PC-3 (cell line): ENCODE data around the gene EPHB1. TPM values are rescaled to one million over a fixed set of nuclear protein-coding genes. Genes with fewer than 3 reads are reported as not detected.

ENCODE experiments used
- ATAC-seq: fragments of 200-7000 bp; cut with Tn5 transposase; 2 replicates; pipeline ENCODE4 v1.9.1; 2020; ENCODE audit warnings: mild to moderate bottlenecking, moderate library complexity
- BruUV-seq: library from RNA; stranded (reverse); fragments of 400-500 nt; replicated peaks from 2 replicates; lab custom pipeline; 2021; lab: Mats Ljungman, UMichigan
- CTCF ChIA-PET: fragments of 300-600 bp; sonication (Branson Sonifier 250); formaldehyde crosslinking; loops from one replicate; lab custom pipeline; 2022; ENCODE audit warnings: antibody characterized with exemption; lab: Charles Lee
- POLR2A ChIA-PET: fragments of 300-600 bp; sonication (Branson Sonifier 250); formaldehyde crosslinking; loops from one replicate; lab custom pipeline; 2022; ENCODE audit warnings: antibody characterized with exemption; ENCODE audit not compliant: unreplicated experiment; lab: Charles Lee
- DNase-seq: peaks from one replicate; pipeline ENCODE4 v3.0.0-alpha.2; 2015
- H2AFZ ChIP-seq: fragments of 300-600 bp; sonication (generic); 2 replicates; pipeline ENCODE4 v1.6.0; 2016; ENCODE audit warnings: antibody characterized with exemption, low read length
- H3F3A ChIP-seq: fragments of 300-600 bp; sonication (generic); one replicate; pipeline ENCODE4 v1.6.0; 2017; ENCODE audit warnings: antibody characterized with exemption, low read length, control low read depth, mild to moderate bottlenecking; ENCODE audit not compliant: unreplicated experiment
- H3K27ac ChIP-seq: fragments of 300-600 bp; sonication (generic); 2 replicates; pipeline ENCODE4 v1.5.1; 2016; ENCODE audit warnings: mild to moderate bottlenecking, low read length
- H3K27me3 ChIP-seq: fragments of 300-600 bp; sonication (generic); 2 replicates; pipeline ENCODE4 v1.6.1; 2016; ENCODE audit warnings: low read length, mixed read lengths
- H3K36me3 ChIP-seq: fragments of 300-600 bp; sonication (generic); 2 replicates; pipeline ENCODE4 v1.6.1; 2016; ENCODE audit warnings: low read depth, mixed run types, low read length, mixed read lengths
- H3K4me1 ChIP-seq: fragments of 300-600 bp; sonication (generic); 2 replicates; pipeline ENCODE4 v1.5.1; 2016; ENCODE audit warnings: low read length; ENCODE audit not compliant: insufficient read depth
- H3K4me2 ChIP-seq: fragments of 300-600 bp; sonication (generic); 2 replicates; pipeline ENCODE4 v1.6.0; 2016; ENCODE audit warnings: low read length
- H3K4me3 ChIP-seq: fragments of 300-600 bp; sonication (generic); 2 replicates; pipeline ENCODE4 v1.5.1; 2016; ENCODE audit warnings: mild to moderate bottlenecking, low read length, mixed read lengths
- H3K79me2 ChIP-seq: fragments of 300-600 bp; sonication (generic); 2 replicates; pipeline ENCODE4 v1.6.1; 2017; ENCODE audit warnings: low read length, mixed read lengths
- H3K9ac ChIP-seq: fragments of 300-600 bp; sonication (generic); 2 replicates; pipeline ENCODE4 v1.6.0; 2016; ENCODE audit warnings: mild to moderate bottlenecking, low read length
- H3K9me2 ChIP-seq: fragments of 300-600 bp; sonication (generic); replicated peaks from 2 replicates; pipeline ENCODE4 v1.6.1; 2016; ENCODE audit warnings: mixed run types, low read length, mixed read lengths
- H3K9me3 ChIP-seq: fragments of 300-600 bp; sonication (generic); 2 replicates; pipeline ENCODE4 v1.6.1; 2016; ENCODE audit warnings: low read length, mixed read lengths
- H4K20me1 ChIP-seq: fragments of 300-600 bp; sonication (generic); 2 replicates; pipeline ENCODE4 v1.6.1; 2016; ENCODE audit warnings: low read length, mixed read lengths
- CTCF ChIP-seq: fragments of 300-600 bp; sonication (generic); conservative IDR thresholded peaks from 2 replicates; pipeline ENCODE4 v1.5.1; 2017; ENCODE audit warnings: antibody characterized with exemption, low read depth, mild to moderate bottlenecking, low read length
- EZH2 ChIP-seq: fragments of 300-600 bp; sonication (generic); IDR thresholded peaks from one replicate; pipeline ENCODE4 v1.6.1; 2017; ENCODE audit warnings: antibody characterized with exemption, mild to moderate bottlenecking, low read length; ENCODE audit not compliant: unreplicated experiment
- EZH2phosphoT487 ChIP-seq: fragments of 300-600 bp; sonication (generic); IDR thresholded peaks from 2 replicates; pipeline ENCODE4 v1.6.1; 2018; ENCODE audit warnings: mild to moderate bottlenecking, antibody characterized with exemption, low read length, borderline replicate concordance
- intact Hi-C: fragments of 100-400 bp; cut with micrococcal nuclease; formaldehyde crosslinking; loops from 2 replicates; pipeline ENCODE4 v1.9.0; 2023
- total RNA-seq: library from RNA; depleted of rRNA; stranded (reverse); fragments of >200 nt; gene quantifications from 2 replicates; pipeline ENCODE4 v1.2.3, GENCODE V29; 2014

EPHB1 gene
- total RNA-seq, 1 experiment from 2014 or later, result 0.69 TPM

GRCh38 chr3:134922101-134922500 is 127.0 kb downstream of the EPHB1 start:
- Histone ChIP-seq H3K36me3 (no peaks in the 10 kb centered on the region), H3K79me2 (no peaks in the 10 kb centered on the region), H3K9me2 (no peaks in the 10 kb centered on the region), H3K9me3 (no peaks in the 10 kb centered on the region), H3F3A (no peaks in the 10 kb centered on the region), H3K27me3 (no peaks in the 10 kb centered on the region), H2AFZ (no peak overlapping the region), H3K27ac (no peak overlapping the region), H3K4me1 (peaks cover 3% of the 10 kb centered on the region; the same call in 1 of the 2 replicates), H3K4me3 (no peak overlapping the region), H3K4me2 (no peak overlapping the region), H3K9ac (no peak overlapping the region), H4K20me1 (no peaks in the 10 kb centered on the region)
- intact Hi-C loops, result no loop called here
- ChIA-PET CTCF (no interaction called here), POLR2A (no interaction called here)
- ATAC-seq (no peak), DNase-seq (no peak)
- BruUV-seq, result no TSS peak
- TF ChIP-seq EZH2 (no peak), CTCF (no peak), EZH2phosphoT487 (no peak)

GRCh38 chr3:134922866-134923265 is 127.8 kb downstream of the EPHB1 start:
- CTCF ChIA-PET, result no interaction called here
- H2AFZ ChIP-seq, result no peak overlapping the region
- H3K9me2 ChIP-seq, result no peaks in the 10 kb centered on the region
- no peak overlapping the region for H3K4me3 ChIP-seq
- no peak overlapping the region for H3K4me2 ChIP-seq
- H3K79me2 ChIP-seq, result no peaks in the 10 kb centered on the region
- no peaks in the 10 kb centered on the region for H3K4me1 ChIP-seq
- DNase-seq (no peak), ATAC-seq (no peak)
- no peaks in the 10 kb centered on the region for H3F3A ChIP-seq
- no peaks in the 10 kb centered on the region for H4K20me1 ChIP-seq
- H3K9me3 ChIP-seq, result no peaks in the 10 kb centered on the region
- H3K9ac ChIP-seq, result no peak overlapping the region
- H3K27me3 ChIP-seq, result no peaks in the 10 kb centered on the region
- no peak overlapping the region for H3K27ac ChIP-seq
- POLR2A ChIA-PET, result no interaction called here
- H3K36me3 ChIP-seq, result no peaks in the 10 kb centered on the region
- TF ChIP-seq EZH2 (no peak), EZH2phosphoT487 (no peak), CTCF (no peak)
- intact Hi-C loops, result no loop called here
- no TSS peak for BruUV-seq

GRCh38 chr3:134923286-134923685 is 128.2 kb downstream of the EPHB1 start:
- intact Hi-C loops, result no loop called here
- POLR2A ChIA-PET, result no interaction called here
- ATAC-seq, result no peak

More at GRCh38 chr3:134923286-134923685, 128.2 kb downstream of the EPHB1 start:
- no peak overlapping the region for H3K9ac ChIP-seq
- no peaks in the 10 kb centered on the region for H3K36me3 ChIP-seq
- H3K27me3 ChIP-seq, result no peaks in the 10 kb centered on the region
- H3K4me1 ChIP-seq, result no peaks in the 10 kb centered on the region
- H3K79me2 ChIP-seq, result no peaks in the 10 kb centered on the region
- no peaks in the 10 kb centered on the region for H3K9me3 ChIP-seq
- H2AFZ ChIP-seq, result no peak overlapping the region
- no peaks in the 10 kb centered on the region for H3K9me2 ChIP-seq
- no peak overlapping the region for H3K4me3 ChIP-seq
- no peak for DNase-seq
- H3K27ac ChIP-seq, result no peak overlapping the region
- TF ChIP-seq EZH2, result no peak
- no peak for TF ChIP-seq EZH2phosphoT487
- H3F3A ChIP-seq, result no peaks in the 10 kb centered on the region
- CTCF ChIA-PET, result no interaction called here
- no peaks in the 10 kb centered on the region for H4K20me1 ChIP-seq
- H3K4me2 ChIP-seq, result no peak overlapping the region
- no TSS peak for BruUV-seq
